GM10248 (cell line): ENCODE data around the gene SLC52A1.

ENCODE experiments used
- CTCF ChIA-PET: fragments of 300-600 bp; sonication (Branson Sonifier 250); formaldehyde crosslinking; extraction: SDS; loops from one replicate; lab custom pipeline; 2021; ENCODE audit warnings: antibody characterized with exemption; lab: Yijun Ruan, JAX
- POLR2A ChIA-PET: fragments of 350-650 bp; sonication (Branson Sonifier 250); formaldehyde crosslinking; extraction: SDS; loops from one replicate; lab custom pipeline; 2020; ENCODE audit warnings: antibody characterized with exemption; lab: Yijun Ruan, JAX
- DNase-seq: peaks from one replicate; pipeline ENCODE4 v3.0.0; 2012; ENCODE audit errors: extremely low spot score
- TF ChIP-seq, protein P1 (sequence below): IDR thresholded peaks from 2 replicates; pipeline ENCODE4 v1.5.1; 2012; ENCODE audit warnings: mild to moderate bottlenecking, low read depth; ENCODE audit errors: extremely low read depth, missing control alignments, control extremely low read depth

The SLC52A1 gene

DNA sequence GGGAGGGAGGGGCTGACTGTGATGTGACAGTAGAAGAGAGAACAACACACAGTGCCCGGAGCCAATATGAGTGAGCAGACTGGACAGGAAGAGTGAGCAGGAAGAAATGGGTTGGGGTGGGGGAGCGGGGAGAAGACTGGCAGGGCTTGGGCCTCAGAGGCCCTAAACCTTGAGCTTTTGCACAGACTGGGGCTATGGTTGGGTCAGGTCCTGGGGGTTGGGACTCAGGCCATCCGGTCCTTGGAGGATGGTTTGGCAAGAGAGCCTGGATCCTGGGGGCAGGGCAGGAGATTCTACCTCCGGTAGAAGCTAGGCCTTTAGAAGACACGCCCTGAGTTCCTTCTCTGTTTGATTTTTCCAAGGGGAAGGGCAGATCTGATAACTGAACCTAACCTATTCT, 48.8 kb downstream of the SLC52A1 start:
- ChIA-PET POLR2A (no interaction called here), CTCF (interaction anchor here (0.8 to 3.0 kb wide), 11 partner anchors 11 to 77 kb away, joined by 3 to 12 read pairs (median 4); partner anchors contain the start of genes ENO3, INCA1 and KIF1C)
- no peak for DNase-seq
- TF ChIP-seq, protein P1, sequence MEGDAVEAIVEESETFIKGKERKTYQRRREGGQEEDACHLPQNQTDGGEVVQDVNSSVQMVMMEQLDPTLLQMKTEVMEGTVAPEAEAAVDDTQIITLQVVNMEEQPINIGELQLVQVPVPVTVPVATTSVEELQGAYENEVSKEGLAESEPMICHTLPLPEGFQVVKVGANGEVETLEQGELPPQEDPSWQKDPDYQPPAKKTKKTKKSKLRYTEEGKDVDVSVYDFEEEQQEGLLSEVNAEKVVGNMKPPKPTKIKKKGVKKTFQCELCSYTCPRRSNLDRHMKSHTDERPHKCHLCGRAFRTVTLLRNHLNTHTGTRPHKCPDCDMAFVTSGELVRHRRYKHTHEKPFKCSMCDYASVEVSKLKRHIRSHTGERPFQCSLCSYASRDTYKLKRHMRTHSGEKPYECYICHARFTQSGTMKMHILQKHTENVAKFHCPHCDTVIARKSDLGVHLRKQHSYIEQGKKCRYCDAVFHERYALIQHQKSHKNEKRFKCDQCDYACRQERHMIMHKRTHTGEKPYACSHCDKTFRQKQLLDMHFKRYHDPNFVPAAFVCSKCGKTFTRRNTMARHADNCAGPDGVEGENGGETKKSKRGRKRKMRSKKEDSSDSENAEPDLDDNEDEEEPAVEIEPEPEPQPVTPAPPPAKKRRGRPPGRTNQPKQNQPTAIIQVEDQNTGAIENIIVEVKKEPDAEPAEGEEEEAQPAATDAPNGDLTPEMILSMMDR, result no peak
